IMR-90 (cell line): ENCODE measurements around the gene EPSTI1.

Experiments
- BHLHE40 ChIP-seq: fragments of 150-350 bp; IDR thresholded peaks from 2 replicates; pipeline ENCODE4 v1.6.1; 2016; ENCODE audit warnings: mild to moderate bottlenecking, low read depth, low read length
- CEBPB ChIP-seq: IDR thresholded peaks from 2 replicates; pipeline ENCODE4 v1.6.1; 2012; ENCODE audit warnings: low read depth, low read length, improper control_type of control experiment
- MAZ ChIP-seq: IDR thresholded peaks from 2 replicates; pipeline ENCODE4 v1.6.1; 2012; ENCODE audit warnings: low read depth, mild to moderate bottlenecking, low read length, improper control_type of control experiment, moderate library complexity, borderline replicate concordance
- MXI1 ChIP-seq: IDR thresholded peaks from 2 replicates; pipeline ENCODE4 v1.6.1; 2012; ENCODE audit warnings: low read depth, mild to moderate bottlenecking, low read length, moderate library complexity, borderline replicate concordance
- NFE2L2 ChIP-seq: fragments of 150-350 bp; IDR thresholded peaks from 2 replicates; pipeline ENCODE4 v1.6.1; 2016; ENCODE audit warnings: low read depth, mild to moderate bottlenecking, low read length
- POLR2A ChIP-seq: IDR thresholded peaks from 2 replicates; pipeline ENCODE4 v1.6.1; 2012; ENCODE audit warnings: mild to moderate bottlenecking, low read depth, low read length
- RAD21 ChIP-seq: IDR thresholded peaks from 2 replicates; pipeline ENCODE4 v1.6.1; 2012; ENCODE audit warnings: low read length, improper control_type of control experiment
- RCOR1 ChIP-seq: IDR thresholded peaks from 2 replicates; pipeline ENCODE4 v1.6.1; 2012; ENCODE audit warnings: mild to moderate bottlenecking, low read length, improper control_type of control experiment; ENCODE audit not compliant: insufficient replicate concordance
- RFX5 ChIP-seq: IDR thresholded peaks from 2 replicates; pipeline ENCODE4 v1.8.0; 2012; ENCODE audit warnings: low read depth, mild to moderate bottlenecking, low read length, moderate library complexity
- SMC3 ChIP-seq: fragments of 150-350 bp; IDR thresholded peaks from 2 replicates; pipeline ENCODE4 v1.6.1; 2016; ENCODE audit warnings: low read depth, mild to moderate bottlenecking, antibody characterized with exemption, low read length, moderate library complexity
- TF ChIP-seq, protein P1 (sequence below): conservative IDR thresholded peaks from 2 replicates; pipeline ENCODE4 v1.5.1; 2012; ENCODE audit warnings: mild to moderate bottlenecking, low read depth, low read length, improper control_type of control experiment
- TF ChIP-seq, protein P2 (sequence below): fragments of 150-350 bp; IDR thresholded peaks from 2 replicates; pipeline ENCODE4 v1.6.1; 2017; ENCODE audit warnings: mild to moderate bottlenecking, antibody characterized with exemption, low read length, low read depth

DNA sequence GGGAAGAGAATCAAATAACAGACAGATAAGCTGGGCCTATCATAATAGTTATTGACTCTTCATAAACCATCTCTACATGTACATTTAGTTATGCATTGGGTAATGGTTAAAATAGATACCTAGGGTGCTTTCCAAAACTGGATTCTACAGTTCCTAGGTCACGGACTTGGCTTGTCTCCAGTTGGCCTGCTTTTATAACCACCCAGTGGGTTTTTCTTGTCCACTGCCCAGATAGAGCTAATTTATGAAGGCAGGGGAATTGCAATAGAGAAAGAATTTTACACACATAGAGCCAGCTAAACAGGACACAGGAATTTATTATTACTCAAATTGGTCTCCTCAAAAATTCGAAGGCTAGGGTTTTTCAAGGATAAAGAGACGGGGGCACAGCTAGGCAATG lies 113.3 kb downstream of the EPSTI1 start:
- TF ChIP-seq, protein P1, sequence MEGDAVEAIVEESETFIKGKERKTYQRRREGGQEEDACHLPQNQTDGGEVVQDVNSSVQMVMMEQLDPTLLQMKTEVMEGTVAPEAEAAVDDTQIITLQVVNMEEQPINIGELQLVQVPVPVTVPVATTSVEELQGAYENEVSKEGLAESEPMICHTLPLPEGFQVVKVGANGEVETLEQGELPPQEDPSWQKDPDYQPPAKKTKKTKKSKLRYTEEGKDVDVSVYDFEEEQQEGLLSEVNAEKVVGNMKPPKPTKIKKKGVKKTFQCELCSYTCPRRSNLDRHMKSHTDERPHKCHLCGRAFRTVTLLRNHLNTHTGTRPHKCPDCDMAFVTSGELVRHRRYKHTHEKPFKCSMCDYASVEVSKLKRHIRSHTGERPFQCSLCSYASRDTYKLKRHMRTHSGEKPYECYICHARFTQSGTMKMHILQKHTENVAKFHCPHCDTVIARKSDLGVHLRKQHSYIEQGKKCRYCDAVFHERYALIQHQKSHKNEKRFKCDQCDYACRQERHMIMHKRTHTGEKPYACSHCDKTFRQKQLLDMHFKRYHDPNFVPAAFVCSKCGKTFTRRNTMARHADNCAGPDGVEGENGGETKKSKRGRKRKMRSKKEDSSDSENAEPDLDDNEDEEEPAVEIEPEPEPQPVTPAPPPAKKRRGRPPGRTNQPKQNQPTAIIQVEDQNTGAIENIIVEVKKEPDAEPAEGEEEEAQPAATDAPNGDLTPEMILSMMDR, result no peak
- TF ChIP-seq POLR2A (no peak), RCOR1 (no peak), CEBPB (no peak), NFE2L2 (no peak), MAZ (no peak), RFX5 (no peak), BHLHE40 (no peak), SMC3 (no peak), MXI1 (no peak), RAD21 (no peak)
- TF ChIP-seq, protein P2, sequence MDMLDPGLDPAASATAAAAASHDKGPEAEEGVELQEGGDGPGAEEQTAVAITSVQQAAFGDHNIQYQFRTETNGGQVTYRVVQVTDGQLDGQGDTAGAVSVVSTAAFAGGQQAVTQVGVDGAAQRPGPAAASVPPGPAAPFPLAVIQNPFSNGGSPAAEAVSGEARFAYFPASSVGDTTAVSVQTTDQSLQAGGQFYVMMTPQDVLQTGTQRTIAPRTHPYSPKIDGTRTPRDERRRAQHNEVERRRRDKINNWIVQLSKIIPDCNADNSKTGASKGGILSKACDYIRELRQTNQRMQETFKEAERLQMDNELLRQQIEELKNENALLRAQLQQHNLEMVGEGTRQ, result no peak
